Neuron (in vitro differentiated cells): ENCODE results near the gene NEDD8.

Experiments used
- H2AFZ ChIP-seq: one replicate; pipeline ENCODE4 v1.6.1; 2013; ENCODE audit warnings: low read depth, mild to moderate bottlenecking, inconsistent platforms, low read length, moderate library complexity
- H3K27me3 ChIP-seq: one replicate; pipeline ENCODE4 v1.6.1; 2013; ENCODE audit warnings: low read length; ENCODE audit not compliant: insufficient read depth
- H3K36me3 ChIP-seq: one replicate; pipeline ENCODE4 v1.6.1; 2013; ENCODE audit warnings: low read length; ENCODE audit not compliant: insufficient read depth
- H3K4me1 ChIP-seq: one replicate; pipeline ENCODE4 v1.6.1; 2013; ENCODE audit warnings: low read length; ENCODE audit not compliant: insufficient read depth
- H3K4me3 ChIP-seq: 2 replicates; pipeline ENCODE4 v1.5.1; 2013; ENCODE audit warnings: mild to moderate bottlenecking, low read length, moderate library complexity
- H3K9me3 ChIP-seq: one replicate; pipeline ENCODE4 v1.6.1; 2013; ENCODE audit warnings: low read length

Gene NEDD8

GRCh38 chr14:24260026-24260779 is 28.0 kb upstream of the NEDD8 start:
- Histone ChIP-seq H3K36me3 (no peaks in the 10 kb centered on the region), H3K27me3 (no peaks in the 10 kb centered on the region), H2AFZ (no peak overlapping the region), H3K4me3 (no peak overlapping the region), H3K9me3 (no peaks in the 10 kb centered on the region), H3K4me1 (no peaks in the 10 kb centered on the region)

DNA sequence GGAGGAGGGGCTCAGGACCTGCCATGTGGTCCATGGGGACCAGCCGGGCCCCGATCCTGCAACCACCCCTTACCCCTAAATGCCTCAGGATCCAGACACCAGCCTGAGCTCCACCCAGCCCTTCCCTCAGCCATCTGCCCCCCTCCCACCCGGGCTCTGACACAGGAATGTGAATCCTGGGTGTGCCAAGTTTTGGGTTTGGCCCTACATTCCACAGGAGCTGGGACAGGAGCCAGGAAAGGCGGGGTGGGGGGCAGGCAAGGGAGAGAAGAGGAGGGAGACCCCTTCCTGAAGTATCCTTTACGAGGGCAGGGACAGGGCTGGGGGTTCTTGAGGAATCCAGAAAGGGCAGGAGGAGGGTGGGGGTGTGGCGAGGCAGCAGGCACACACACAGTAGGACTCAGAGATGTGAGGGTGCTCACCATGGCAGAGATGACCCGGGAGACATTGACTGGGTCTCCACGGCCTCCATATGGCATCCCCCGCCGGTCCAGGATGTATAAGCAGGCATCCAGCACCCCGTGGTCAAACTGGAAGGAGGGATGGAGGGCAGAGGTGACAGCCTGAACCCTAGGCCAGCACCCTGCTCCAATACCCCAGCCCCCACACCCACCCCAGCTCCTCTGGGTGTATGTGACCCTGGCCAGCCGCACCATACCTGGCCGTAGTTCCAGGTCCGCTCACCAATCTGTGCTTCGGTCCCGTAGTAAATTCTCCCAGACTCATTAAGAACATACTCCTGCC is 27.3 kb upstream of the NEDD8 start:
- H3K27me3 ChIP-seq = no peaks in the 10 kb centered on the region
- H3K4me3 ChIP-seq = no peak overlapping the region
- H3K36me3 ChIP-seq = no peaks in the 10 kb centered on the region

GRCh38 chr14:24258548-24259265 is 26.5 kb upstream of the NEDD8 start:
- Histone ChIP-seq H3K4me3 (no peak overlapping the region), H3K27me3 (no peaks in the 10 kb centered on the region), H3K9me3 (no peaks in the 10 kb centered on the region), H2AFZ (no peak overlapping the region), H3K36me3 (no peaks in the 10 kb centered on the region), H3K4me1 (no peaks in the 10 kb centered on the region)

More for the DNA sequence above, 27.3 kb upstream of the NEDD8 start:
- Histone ChIP-seq H3K9me3 (no peaks in the 10 kb centered on the region), H2AFZ (no peak overlapping the region), H3K4me1 (no peaks in the 10 kb centered on the region)

DNA sequence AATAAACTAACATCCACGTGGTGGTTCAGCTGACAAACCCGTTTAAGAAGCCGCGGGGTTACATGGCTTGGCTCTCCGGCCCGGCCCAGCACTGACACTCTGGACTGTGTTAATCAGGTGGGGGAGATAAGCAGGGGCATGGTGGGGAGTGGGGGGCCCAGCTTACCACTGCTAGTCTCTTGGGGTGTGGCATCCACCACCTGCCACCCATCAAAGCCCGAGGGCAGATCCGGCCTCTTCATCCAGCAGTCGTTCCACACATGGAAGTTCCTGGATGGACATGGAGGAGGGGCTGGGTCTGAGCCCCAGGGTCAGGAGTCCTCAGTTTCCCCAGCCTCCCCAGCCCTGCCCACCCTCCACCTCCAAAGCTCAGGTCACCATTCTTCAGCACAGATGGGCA is 26.0 kb upstream of the NEDD8 start:
- no peaks in the 10 kb centered on the region for H3K9me3 ChIP-seq
- H3K27me3 ChIP-seq = no peaks in the 10 kb centered on the region
- no peak overlapping the region for H3K4me3 ChIP-seq
- H2AFZ ChIP-seq = no peak overlapping the region
- no peaks in the 10 kb centered on the region for H3K4me1 ChIP-seq
- no peaks in the 10 kb centered on the region for H3K36me3 ChIP-seq

- Histone ChIP-seq H3K9me3 (no peaks in the 10 kb centered on the region), H3K36me3 (no peaks in the 10 kb centered on the region), H3K4me1 (no peaks in the 10 kb centered on the region)
These were observed 24.8 kb upstream of the NEDD8 start for GRCh38 chr14:24256960-24257359.

GRCh38 chr14:24255931-24256711 is 24.0 kb upstream of the NEDD8 start:
- no peak overlapping the region for H2AFZ ChIP-seq
- no peaks in the 10 kb centered on the region for H3K36me3 ChIP-seq
- H3K4me1 ChIP-seq = no peaks in the 10 kb centered on the region
- H3K27me3 ChIP-seq = no peaks in the 10 kb centered on the region
- H3K9me3 ChIP-seq = no peaks in the 10 kb centered on the region
- H3K4me3 ChIP-seq = no peak overlapping the region

More at GRCh38 chr14:24256960-24257359, 24.8 kb upstream of the NEDD8 start:
- no peak overlapping the region for H2AFZ ChIP-seq
- no peak overlapping the region for H3K4me3 ChIP-seq
- no peaks in the 10 kb centered on the region for H3K27me3 ChIP-seq

DNA sequence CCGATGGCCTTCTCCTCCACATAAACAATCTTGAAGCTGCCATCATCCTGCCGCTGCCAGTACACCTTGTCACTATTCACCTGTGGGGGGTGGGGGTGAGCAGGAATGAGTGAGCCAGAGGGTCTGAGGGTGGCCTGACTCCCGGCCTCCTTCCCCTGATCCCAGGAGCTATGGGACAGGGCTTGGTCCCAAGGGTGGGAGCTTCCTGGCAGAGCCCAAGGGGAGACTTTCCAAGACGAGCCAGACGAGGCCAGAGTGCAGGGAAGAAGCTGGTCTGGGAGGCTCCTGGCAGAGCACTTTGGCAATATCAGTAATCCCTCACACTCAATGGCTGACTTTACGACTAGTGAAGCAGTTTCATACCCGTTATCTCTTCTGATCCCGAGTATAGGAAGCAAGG is 23.3 kb upstream of the NEDD8 start:
- H3K36me3 ChIP-seq = no peaks in the 10 kb centered on the region
- H3K27me3 ChIP-seq = no peaks in the 10 kb centered on the region
- no peak overlapping the region for H2AFZ ChIP-seq
- H3K4me1 ChIP-seq = no peaks in the 10 kb centered on the region
- H3K9me3 ChIP-seq = no peaks in the 10 kb centered on the region
- H3K4me3 ChIP-seq = no peak overlapping the region

DNA sequence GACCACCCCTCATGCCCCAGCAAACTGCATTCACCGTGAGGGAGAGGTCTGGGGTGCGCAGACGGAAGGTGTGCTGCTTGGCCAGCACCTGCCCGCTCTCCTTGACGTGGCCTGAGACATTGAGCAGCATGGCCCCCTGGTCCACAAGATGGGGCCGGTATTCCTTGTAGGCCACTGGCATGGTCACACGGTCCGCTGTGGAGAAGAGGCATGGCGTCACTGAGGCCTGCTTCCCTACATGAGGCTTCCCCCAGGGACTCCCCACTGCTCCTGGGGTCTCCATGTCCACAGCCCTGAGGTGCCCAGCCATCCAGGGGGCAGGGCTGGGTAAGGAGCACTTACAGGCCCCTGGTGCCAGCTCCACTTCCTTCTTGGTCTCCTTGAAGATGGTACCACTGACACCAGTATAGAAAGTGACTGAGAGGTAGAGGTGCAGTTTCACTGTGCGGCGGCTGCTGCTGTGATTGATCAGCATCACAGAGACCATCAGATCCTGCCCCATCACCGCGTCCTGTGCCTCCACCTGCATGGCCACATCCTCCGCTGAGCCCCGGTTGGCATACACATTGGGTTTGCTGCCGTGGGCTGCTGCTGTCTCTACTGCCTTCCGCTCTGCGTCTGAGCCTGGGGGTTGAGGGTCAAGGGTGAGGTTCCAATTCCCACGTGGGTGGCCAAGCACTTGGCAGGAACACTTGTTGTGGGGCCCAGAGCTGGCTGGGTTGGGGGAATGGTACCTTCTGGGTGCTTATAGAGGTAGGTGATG is 22.6 kb upstream of the NEDD8 start:
- Histone ChIP-seq H3K4me3 (no peak overlapping the region), H2AFZ (no peak overlapping the region)

GRCh38 chr14:24253936-24254335 is 21.8 kb upstream of the NEDD8 start:
- Histone ChIP-seq H2AFZ (no peak overlapping the region), H3K9me3 (no peaks in the 10 kb centered on the region), H3K36me3 (no peaks in the 10 kb centered on the region), H3K27me3 (no peaks in the 10 kb centered on the region), H3K4me1 (no peaks in the 10 kb centered on the region), H3K4me3 (no peak overlapping the region)

More for the DNA sequence above, 22.6 kb upstream of the NEDD8 start:
- no peaks in the 10 kb centered on the region for H3K4me1 ChIP-seq
- no peaks in the 10 kb centered on the region for H3K27me3 ChIP-seq
- no peaks in the 10 kb centered on the region for H3K9me3 ChIP-seq
- no peaks in the 10 kb centered on the region for H3K36me3 ChIP-seq

DNA sequence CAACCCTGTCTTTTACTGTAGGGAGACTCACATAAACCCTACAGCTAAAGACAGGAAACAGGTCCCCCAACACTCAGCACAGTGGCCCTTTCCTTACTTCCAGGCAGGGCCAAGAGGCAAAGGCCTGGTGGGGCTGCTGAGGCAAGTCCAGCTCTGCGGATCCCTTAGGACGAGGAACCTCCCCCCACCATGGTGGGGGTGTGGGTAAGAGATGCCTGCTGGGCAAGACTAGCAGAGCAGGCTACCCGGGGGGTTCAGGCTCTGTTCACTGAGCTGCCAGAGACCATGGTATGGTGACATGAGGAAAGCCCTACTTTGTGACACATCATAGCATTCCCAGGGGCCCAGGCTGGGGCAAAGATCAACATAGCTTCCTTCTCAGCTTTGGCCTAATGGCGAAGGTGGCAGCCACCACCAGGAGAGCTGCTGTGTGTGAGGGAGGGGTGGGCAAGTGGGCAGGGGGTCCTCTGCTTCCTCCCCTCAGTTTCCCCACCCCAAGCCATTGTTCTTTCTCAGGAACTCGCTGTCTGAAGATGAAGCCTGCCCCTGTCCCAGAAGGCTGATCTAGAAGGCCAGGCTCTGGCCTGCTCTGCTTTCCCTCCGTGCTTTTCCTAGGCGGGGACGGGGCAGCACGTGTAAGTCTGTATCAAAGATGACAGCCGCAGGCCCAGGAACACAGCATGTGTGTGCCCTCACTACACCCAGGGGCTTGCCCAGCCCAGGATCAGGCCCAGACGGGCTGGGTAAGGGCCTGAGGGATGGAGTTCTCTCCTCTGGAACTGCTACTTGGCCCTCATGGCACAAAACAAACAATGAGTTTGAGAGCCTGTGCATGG is 20.3 kb upstream of the NEDD8 start:
- Histone ChIP-seq H3K27me3 (no peaks in the 10 kb centered on the region), H3K4me3 (no peak overlapping the region), H3K4me1 (no peaks in the 10 kb centered on the region), H3K36me3 (no peaks in the 10 kb centered on the region), H2AFZ (no peak overlapping the region), H3K9me3 (no peaks in the 10 kb centered on the region)

- H3K36me3 ChIP-seq = no peaks in the 10 kb centered on the region
- no peak overlapping the region for H3K4me3 ChIP-seq
- no peaks in the 10 kb centered on the region for H3K4me1 ChIP-seq
- H2AFZ ChIP-seq = no peak overlapping the region
- no peaks in the 10 kb centered on the region for H3K27me3 ChIP-seq
- no peaks in the 10 kb centered on the region for H3K9me3 ChIP-seq
These were observed 19.7 kb upstream of the NEDD8 start for GRCh38 chr14:24251880-24252288.
